ENCODE measurements around the gene RAB44.

RAB44 gene

DNA sequence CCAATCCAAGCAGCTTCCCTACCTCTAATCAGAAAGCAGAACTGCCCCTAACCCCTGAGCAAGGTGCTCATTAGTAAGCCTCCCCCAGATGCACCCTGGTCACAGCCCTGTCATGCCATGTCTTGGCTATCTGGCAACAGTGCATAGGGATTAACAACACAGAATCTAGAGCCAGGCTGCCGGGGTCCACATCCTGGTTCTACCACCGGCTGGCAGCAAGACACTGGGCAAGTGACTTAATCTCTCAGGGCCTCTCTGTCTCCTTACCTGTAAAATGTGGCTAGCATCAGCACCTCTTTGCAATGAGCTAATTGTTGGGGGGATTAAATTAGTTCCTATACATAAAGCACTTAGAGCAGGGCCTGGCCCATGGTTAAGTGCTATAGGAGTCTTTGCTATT is 73.5 kb downstream of the RAB44 start:
- no peak for DNase-seq (ENCODE audit: low read depth)

DNA sequence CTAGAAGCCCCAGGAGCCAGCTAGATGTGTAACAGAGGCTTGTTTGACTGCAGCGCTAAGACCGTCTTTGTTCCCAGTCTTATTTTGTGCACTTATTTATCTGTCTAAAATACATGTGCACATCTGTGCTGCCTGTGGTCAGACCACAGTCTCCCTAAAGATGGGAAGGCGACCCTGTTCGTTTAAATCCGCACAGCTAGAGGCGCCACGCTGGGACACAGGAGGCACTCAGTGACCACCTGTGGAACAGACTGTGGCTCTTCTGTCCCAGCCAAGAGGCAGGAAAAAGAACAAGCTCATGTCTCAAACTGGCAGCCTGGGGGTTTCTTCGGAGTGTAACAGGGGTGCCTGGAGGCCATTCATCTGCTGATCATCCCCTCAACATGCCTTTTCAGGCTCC is 74.8 kb downstream of the RAB44 start:
- DNase-seq (ENCODE audit: low read depth), result no peak

DNA sequence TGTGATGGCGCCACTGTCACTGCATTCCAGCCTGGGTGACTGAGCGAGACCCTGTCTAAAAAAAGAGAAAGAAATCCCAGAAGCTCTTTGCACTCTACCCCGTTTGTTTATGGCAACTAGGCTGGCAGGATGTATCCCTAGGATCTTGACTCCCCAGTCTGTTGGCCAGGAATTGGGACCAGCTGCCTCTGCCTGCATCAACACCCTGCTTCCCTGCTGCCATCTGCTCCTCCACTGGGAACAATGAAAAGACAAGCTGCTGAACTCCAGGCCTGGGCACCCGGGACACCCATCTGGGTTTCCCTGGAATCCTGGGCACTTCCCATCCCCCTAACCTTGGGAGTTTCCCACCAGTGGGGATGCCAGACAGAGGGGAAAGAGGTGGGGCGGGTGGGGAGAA is 76.7 kb downstream of the RAB44 start:
- DNase-seq (ENCODE audit: low read depth), result no peak

DNA sequence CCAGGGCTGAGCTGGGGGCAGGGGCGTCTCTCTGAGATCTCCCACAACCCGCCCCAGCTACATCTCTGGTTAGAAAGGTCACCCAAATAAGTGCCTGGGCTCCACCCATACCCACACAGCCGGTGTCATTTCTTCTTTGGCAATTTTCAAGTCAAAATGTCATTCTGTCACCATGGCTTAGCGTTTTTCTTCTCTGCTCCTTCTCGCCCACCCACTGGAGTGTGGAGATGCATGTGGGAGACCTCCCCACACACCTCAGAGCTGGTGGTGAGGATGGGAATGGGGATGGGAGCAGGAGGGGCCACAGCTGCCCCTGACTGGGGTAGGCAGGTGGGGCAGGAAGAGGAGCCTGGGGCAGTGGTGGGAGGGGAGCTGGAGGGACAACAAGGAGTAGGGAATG is 78.5 kb downstream of the RAB44 start:
- no peak for DNase-seq (ENCODE audit: low read depth)

DNA sequence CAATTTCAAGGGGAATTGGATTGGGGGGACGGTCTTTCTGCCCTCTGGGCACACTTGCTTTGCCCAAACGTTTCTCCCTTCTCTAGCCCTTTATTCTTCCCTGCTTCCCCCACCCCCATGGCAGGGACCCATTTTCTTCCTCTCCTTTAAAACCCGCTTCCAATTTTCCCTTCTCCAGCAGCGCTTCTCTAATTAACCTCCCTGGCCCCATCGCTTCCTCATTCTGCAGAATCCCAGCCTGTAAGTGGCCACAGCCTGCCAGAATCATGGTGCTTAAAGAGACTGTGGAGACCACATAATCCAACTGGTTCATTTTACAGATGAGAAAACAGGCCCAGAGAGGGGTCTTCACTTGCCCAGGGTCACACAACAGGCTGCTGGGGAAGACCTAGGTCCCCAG is 80.2 kb downstream of the RAB44 start:
- no peak for DNase-seq (ENCODE audit: low read depth)

DNA sequence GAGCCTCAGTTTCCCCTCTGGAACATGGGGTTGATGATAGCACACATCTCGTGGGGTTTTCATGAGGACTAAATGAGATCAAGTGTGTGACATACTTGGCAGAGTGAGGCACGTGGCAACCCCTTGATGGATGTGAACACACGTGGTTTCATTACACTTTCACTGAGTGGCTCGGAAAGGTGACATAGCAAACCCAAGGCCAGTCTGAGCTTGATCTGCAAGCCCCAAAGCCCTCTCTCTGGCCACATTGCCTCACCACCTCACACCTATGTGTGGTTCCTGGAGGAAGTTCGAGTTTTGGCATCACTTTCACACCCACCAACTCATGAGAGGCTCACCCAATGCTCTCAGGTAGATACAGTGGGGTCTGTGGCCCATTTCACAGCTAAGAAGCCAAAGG is 81.6 kb downstream of the RAB44 start:
- no peak for DNase-seq (ENCODE audit: low read depth)

DNA sequence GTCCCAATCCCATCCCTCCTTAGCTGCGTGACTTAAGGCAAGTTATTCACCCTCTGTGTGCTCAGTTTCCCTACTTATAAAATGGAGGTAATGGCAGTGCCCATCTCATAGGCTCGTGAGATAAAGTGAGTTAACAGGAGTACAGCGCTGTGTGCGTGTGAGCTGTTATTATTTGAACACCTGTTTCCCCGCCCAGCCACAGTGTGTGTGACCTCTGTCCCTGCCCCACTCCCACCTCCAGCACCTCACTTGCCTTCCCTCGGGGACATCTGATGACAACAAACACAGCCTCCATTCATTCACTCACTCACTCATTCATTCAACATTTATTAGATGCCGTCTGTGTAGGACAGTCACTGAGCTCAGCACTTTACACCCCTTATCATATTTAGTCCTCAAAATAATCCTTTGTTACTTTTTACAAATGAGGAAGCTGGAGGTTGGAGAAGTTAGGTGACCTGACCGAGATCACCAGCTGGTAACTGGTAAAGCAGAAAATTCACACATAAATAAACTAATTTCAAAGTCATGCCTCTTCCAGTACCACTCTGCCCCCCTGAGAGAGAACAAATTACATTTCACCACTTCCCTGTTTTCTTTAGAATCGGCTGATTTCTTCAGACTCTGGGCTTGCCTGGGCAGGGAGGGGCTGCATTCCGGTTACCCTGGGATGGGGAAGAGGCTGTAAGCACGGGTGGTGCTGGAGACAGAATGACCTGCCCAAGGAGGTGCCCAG is 83.0 kb downstream of the RAB44 start:
- DNase-seq (ENCODE audit: low read depth), result no peak

DNA sequence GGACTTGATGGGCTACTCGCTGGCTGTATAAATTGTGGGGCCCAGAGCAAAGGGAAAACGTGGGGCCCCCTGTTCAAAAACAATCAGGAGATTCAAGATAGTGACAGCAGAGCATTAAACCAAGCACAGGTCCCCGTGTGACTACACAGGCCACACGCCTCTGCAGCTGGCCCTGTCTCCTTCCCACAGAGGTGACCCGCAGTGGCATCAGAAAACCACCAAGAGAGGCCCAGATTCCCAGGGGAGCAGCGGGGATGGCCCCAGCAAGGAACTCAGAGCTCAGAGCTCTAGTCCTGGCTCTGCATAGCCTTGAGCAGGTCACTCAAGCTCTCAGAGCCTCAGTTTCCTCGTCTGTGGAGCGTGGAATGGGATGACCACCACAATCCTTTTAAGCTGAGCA is 84.0 kb downstream of the RAB44 start:
- DNase-seq (ENCODE audit: low read depth), result no peak

Data from ELR (cell line).